Right lobe of liver (tissue), 6 donors: Measurements from ENCODE around the gene GRAMD2A. TPM values are rescaled to one million over a fixed set of nuclear protein-coding genes. Genes with fewer than 3 reads are reported as not detected.

Experiments
- ATAC-seq, 4 donors: fragments of 200-7000 bp; cut with Tn5 transposase; one replicate each; pipeline ENCODE4 v1.9.1; 2020; ENCODE audit warnings: mild to moderate bottlenecking in 4 of 4, moderate library complexity in 4 of 4
- DNase-seq, 3 donors: peaks; one replicate each; pipeline ENCODE4 v3.0.0-alpha.2; 2020
- H3K27ac ChIP-seq, 3 donors: fragments of 200-600 bp; one replicate each; pipeline ENCODE4 v1.8.0; 2022
- H3K27me3 ChIP-seq, 2 donors: fragments of 200-600 bp; one replicate each; pipeline ENCODE4 v1.8.0; 2022
- H3K36me3 ChIP-seq, 4 donors: fragments of 200-600 bp; sonication (generic) in 1 of 4; one replicate each; pipeline versions ENCODE4 v1.5.1 to v1.8.0; 2017 to 2022; ENCODE audit warnings: control low read depth in 1 of 4
- H3K4me1 ChIP-seq, 4 donors: fragments of 200-600 bp; sonication (generic) in 1 of 4; one replicate each; pipeline versions ENCODE4 v1.5.1 to v1.8.0; 2017 to 2022; ENCODE audit warnings: control low read depth in 1 of 4
- H3K4me3 ChIP-seq, 3 donors: fragments of 200-600 bp; one replicate each; pipeline ENCODE4 v1.8.0; 2022
- H3K9me3 ChIP-seq, 4 donors: fragments of 200-600 bp; sonication (generic) in 1 of 4; one replicate each; pipeline versions ENCODE4 v1.5.1 to v1.8.0; 2017 to 2022; ENCODE audit warnings: control low read depth in 1 of 4
- CTCF ChIP-seq, 4 donors: fragments of 200-600 bp in 3 of 4; fragments of 450-650 bp in 1 of 4; IDR thresholded peaks; one replicate each; pipeline versions ENCODE4 v1.5.1 to v1.8.0; 2016 to 2022; ENCODE audit warnings: antibody characterized with exemption in 4 of 4, mild to moderate bottlenecking in 2 of 4
- POLR2A ChIP-seq: fragments of 450-650 bp; IDR thresholded peaks from one replicate; pipeline ENCODE4 v1.6.1; 2017; ENCODE audit warnings: antibody characterized with exemption, mild to moderate bottlenecking
- WGBS: methylation state at CpG from one replicate; pipeline ENCODE4 v1.1.6; 2018; ENCODE audit warnings: low coverage, low lambda C conversion rate; ENCODE audit not compliant: insufficient coverage; ENCODE audit errors: missing lambda C conversion rate; 5-methylcytosine and 5-hydroxymethylcytosine counted together
- intact Hi-C, 2 donors: fragments of 100-400 bp; cut with DNase I; formaldehyde crosslinking; loops; one replicate each; pipeline versions ENCODE4 v1.11.2 to v1.14.1; 2022
- total RNA-seq, 6 experiments: library from RNA; depleted of rRNA in 2 of 6; stranded (reverse); fragments of >200 nt in 2 of 6; fragmentation: NEBNext Ultra II Directional in 3 of 6; extraction: Animal tissue kit (Norgen Biotek cat#: 25700) in 3 of 6; gene quantifications; one replicate each; pipeline versions ENCODE4 v1.1.0 to v1.2.4, GENCODE V29; 2016 to 2023
- donor health status: DM: no; HTN: yes; CAD: no.
- donor health status: DM: no; HTN: no; CAD: no.
- donor health status: DM: no; HTN: no; CAD: no.
- donor health status: DM: no; HTN: yes; CAD: no.
- donor health status: DM: no; HTN: yes; CAD: no.

GRAMD2A gene
- total RNA-seq, 6 experiments from 2014 or later, result not detected

GRCh38 chr15:72113347-72114031, 84.1 kb downstream of the GRAMD2A start:
- 74% methylated on average over 4 of the region's 4 CpGs for WGBS
- Histone ChIP-seq H3K4me3 (no peak overlapping the region), H3K4me1 (peaks cover 0 to 9% (median 3%) of the 10 kb centered on the region in 4 donors), H3K27me3 (no peaks in the 10 kb centered on the region), H3K36me3 (no peaks in the 10 kb centered on the region), H3K27ac (no peak overlapping the region), H3K9me3 (no peaks in the 10 kb centered on the region)
- no peak for ATAC-seq
- no peak for DNase-seq
- TF ChIP-seq CTCF (IDR thresholded peaks at IDR 0.05) (no peak), POLR2A (no peak)
- intact Hi-C loops, result no loop called here

GRCh38 chr15:72112805-72113204, 84.8 kb downstream of the GRAMD2A start:
- DNase-seq, result no peak
- H3K9me3 ChIP-seq, result no peaks in the 10 kb centered on the region
- H3K4me1 ChIP-seq, result peaks cover 0 to 9% (median 3%) of the 10 kb centered on the region in 4 donors
- TF ChIP-seq POLR2A (no peak), CTCF (IDR thresholded peaks at IDR 0.05) (no peak)
- no peaks in the 10 kb centered on the region for H3K27me3 ChIP-seq
- ATAC-seq, result no peak
- H3K27ac ChIP-seq, result no peak overlapping the region
- intact Hi-C loops, result no loop called here
- no peak overlapping the region for H3K4me3 ChIP-seq
- H3K36me3 ChIP-seq, result no peaks in the 10 kb centered on the region

GRCh38 chr15:72112116-72112515, 85.5 kb downstream of the GRAMD2A start:
- Histone ChIP-seq H3K36me3 (no peaks in the 10 kb centered on the region), H3K4me3 (no peak overlapping the region), H3K4me1 (peaks cover 0 to 9% (median 3%) of the 10 kb centered on the region in 4 donors), H3K27me3 (no peaks in the 10 kb centered on the region), H3K9me3 (no peaks in the 10 kb centered on the region), H3K27ac (no peak overlapping the region)
- DNase-seq (no peak), ATAC-seq (no peak)
- WGBS, result 78% methylated on average over 2 of the region's 2 CpGs
- TF ChIP-seq CTCF (IDR thresholded peaks at IDR 0.05) (no peak), POLR2A (no peak)
- intact Hi-C loops, result no loop called here

GRCh38 chr15:72110355-72110754, 87.2 kb downstream of the GRAMD2A start:
- no peaks in the 10 kb centered on the region for H3K27me3 ChIP-seq
- H3K36me3 ChIP-seq, result no peaks in the 10 kb centered on the region
- ATAC-seq (peak in 2 of 4 donors; percentile 43 to 78), DNase-seq (no peak)
- no CpG with 5 or more reads among the region's 3 CpGs for WGBS
- no peak for TF ChIP-seq CTCF (IDR thresholded peaks at IDR 0.05)
- no peak for TF ChIP-seq POLR2A
- peaks cover 0 to 9% (median 3%) of the 10 kb centered on the region in 4 donors for H3K4me1 ChIP-seq
- H3K4me3 ChIP-seq, result no peak overlapping the region
- H3K27ac ChIP-seq, result no peak overlapping the region
- H3K9me3 ChIP-seq, result no peaks in the 10 kb centered on the region
- intact Hi-C loops, result no loop called here

Other genes starting within 250 kb of the GRAMD2A start
- 10 to 100 TPM in 2 of 6 experiments, 1 to 10 TPM in 4; 5.6 to 10.4 (median 8.5) TPM for gene MYO9A, start 79.6 kb downstream of the GRAMD2A start, total RNA-seq
- 1 to 10 TPM in 3 of 6 experiments, under 1 TPM in 3; 0.61 to 2.6 (median 1.0) TPM for gene SENP8, start 79.4 kb downstream of the GRAMD2A start, total RNA-seq
- 100 to 1,000 TPM in 1 of 6 experiments, 10 to 100 TPM in 5; 18.4 to 106 (median 27.2) TPM for gene PKM, start 33.4 kb upstream of the GRAMD2A start, total RNA-seq
- 10 to 100 TPM in 4 of 6 experiments, 1 to 10 TPM in 2; 7.9 to 23.0 (median 13.1) TPM for gene PARP6, start 74.8 kb upstream of the GRAMD2A start, total RNA-seq
- gene CELF6, start 122.4 kb upstream of the GRAMD2A start, total RNA-seq, result 1 to 10 TPM in 4 of 6 experiments, under 1 TPM in 2; 0.47 to 1.7 (median 1.2) TPM
- gene HEXA, start 178.2 kb upstream of the GRAMD2A start, total RNA-seq, result 100 to 1,000 TPM in 1 of 6 experiments, 10 to 100 TPM in 5; 55.9 to 107 (median 65.3) TPM
- not detected for gene TMEM202, start 200.5 kb upstream of the GRAMD2A start, total RNA-seq